ENCODE measurements around the gene TMCO6. TPM values are rescaled to one million over a fixed set of nuclear protein-coding genes. Genes with fewer than 3 reads are reported as not detected.

The TMCO6 gene
- total RNA-seq, 1 donor from 2014 or later = 20.6 TPM

DNA sequence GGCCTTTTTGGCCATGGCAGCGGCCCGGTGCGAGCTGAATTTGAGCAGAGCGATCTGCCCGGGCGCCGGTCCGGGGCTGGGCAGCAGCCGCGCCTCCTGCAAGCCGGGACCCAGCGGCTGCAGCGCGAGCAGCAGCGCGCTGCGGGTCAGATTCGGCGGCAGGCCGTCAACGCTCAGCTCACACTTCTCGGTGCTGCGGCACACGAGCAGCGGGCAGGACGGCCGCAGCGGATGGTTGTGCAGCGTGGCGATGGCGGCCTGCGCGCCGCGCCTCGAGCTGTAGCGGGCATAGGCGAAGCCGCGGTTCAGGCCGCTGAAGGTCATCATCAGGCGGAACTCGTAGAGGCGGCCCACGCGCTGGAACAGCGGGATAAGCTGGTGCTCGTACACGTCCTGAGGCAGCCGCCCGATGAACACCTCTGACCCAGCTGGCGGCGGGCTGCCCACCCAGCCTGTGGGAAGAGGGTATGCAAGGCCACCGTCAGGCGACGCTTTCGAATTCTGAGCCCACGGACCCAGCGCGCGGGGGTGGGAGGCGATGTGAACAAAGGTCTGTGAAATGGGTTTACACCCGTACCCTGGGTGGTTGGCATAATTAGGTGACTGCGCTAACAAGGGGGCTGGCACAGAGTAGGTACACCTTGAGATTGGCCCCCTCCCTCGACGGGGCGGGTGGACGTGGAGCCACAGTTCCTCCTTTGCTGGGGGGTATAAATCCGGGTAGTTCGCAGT is 33.4 kb downstream of the TMCO6 start:
- DNase-seq (ENCODE audit: low spot score) = no peak

DNA sequence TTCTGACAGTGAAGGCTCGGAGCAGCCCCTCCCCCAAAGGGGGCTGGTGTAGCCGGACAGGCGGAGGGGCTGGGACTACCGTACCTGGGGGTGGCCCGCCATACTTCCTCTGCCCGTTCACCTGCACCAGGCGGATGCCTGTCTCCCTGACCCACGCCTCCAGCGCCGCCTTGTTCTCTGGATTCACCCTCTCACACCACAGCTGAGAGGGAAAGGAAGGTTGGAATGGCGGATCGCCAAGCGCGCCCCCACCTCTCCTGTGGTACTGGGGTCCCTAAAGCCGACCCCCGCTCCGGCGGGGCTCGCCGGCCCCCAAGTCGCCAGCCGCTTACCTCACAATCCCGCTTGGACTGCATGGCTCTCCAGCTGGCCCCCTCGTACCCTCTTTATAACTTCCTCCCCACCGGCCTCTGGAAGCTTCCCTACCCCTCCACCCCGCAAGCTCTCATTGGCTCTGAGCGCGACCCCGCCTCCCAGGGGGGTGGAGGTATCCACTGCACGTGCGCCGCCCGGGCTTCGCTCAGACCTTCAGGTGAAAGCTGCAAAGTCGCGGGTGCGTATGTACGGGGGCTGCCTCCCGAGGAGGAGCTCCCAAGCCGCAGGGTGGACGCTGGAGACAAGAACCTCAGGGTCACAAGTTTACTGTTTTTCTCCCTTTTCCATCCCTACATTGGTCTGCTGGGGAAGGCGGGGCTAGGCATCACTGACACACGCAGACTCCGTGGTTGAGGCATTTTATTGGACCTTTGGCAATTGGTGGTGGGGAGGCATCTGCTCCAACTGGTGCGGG is 34.1 kb downstream of the TMCO6 start, which contains the start of gene DND1:
TSS of gene DND1 (minus strand) at position 390 of the 790 bp plus-strand sequence. CDS start at position 356, 34 bp downstream.
- no peak for DNase-seq (ENCODE audit: low spot score)

DNA sequence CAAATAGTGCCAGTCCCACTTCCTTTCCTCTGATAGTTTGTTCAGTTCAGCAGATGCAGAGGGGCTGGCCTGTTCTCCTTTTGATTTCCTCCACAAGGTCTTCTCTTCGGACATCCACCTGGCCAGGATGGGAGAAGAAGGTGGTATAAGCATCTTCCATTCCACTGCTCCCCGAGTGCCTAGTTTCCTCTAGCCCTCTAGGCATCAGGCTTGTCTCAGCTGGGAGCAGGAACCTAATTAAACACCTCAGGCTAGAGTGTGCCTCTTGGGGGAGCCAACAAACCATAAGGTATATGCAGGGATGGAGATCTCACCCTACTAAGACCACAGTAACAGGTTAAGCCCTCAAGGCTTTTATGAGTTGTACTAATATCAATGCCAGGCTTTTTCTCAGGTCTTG is 35.0 kb downstream of the TMCO6 start:
- no peak for DNase-seq (ENCODE audit: low spot score)

DNA sequence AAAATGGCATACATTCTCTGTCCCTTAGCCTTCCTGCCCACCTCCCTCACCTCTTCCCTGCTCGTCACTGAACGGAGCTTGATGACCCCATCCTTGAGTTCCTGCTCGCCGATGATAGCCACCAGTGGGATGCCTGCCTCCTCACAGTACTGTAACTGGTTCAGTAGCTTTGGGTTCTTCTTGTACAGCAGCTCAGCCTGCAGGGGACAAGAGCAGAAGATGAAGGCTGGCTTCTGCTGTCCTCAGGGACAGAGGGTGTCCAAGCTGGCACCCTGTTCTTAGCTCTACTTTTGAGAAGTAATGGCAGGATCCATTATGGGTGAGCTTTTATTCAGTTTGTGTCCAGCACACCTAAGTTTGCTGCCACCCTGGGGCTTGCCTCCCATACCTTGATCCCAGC is 35.4 kb downstream of the TMCO6 start:
- no peak for DNase-seq (ENCODE audit: low spot score)

DNA sequence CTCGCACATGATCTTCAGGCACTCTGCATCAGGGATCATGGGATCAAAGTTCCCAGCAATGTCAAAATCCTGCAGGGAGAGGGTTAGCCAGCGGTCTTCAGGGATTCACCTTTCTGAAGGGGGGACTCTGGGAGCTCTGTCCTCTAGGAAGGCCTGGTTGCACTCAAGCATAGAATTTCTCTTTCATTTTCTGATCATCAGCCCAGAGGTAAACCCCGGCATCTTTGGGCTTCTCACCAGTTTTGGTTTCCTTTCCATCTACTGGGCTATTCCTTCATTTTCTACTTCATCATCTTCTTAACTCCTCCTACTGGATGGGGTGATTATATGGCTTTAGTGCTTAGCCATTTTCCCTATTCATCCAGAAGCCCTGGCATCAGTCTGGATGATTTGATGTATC is 38.7 kb downstream of the TMCO6 start:
- no peak for DNase-seq (ENCODE audit: low spot score)

DNA sequence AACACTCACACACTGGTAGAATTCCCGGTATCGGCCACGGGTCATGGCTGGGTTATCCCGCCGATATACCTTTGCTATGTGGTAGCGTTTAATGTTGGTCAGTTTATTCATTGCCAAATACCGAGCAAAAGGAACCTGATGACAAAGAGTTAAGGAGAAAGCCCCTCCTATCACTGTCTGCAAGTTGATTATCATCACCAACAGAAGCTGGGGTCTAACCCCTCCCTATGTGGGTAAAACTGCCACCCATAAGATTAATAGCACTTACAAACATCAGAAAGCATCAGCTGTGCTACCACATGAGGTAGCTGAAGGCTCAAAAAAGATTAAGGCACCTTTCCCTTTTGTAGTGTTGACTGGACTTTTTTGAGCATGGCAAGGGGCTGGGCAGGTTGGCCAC is 39.7 kb downstream of the TMCO6 start:
- DNase-seq (ENCODE audit: low spot score) = no peak

DNA sequence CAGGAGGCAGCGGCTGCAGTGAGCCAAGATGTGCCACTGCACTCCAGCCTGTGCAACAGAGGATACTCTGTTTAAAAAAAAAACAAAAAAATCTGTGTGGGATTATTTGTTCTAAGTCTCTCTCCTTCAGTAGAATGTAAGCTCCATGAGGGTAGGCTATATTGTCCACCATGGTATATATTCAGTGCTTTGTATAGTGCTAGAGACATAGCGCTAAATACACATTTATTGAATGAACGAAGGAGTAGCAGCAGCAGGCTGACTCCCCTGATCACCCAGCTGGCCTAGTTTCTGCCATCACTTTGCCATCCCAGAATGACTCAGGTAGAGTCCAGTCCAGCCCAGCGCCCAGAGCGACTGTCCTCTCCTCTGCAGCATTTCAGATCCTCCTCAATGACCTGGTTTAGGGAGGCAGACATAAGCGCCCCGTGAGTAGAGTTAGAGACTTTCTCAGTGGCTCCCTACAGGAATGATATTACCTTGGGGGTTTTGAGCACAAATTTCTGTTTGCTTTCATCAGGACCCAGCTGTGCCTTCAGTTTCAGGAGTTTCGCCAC is 51.2 kb downstream of the TMCO6 start:
- DNase-seq (ENCODE audit: low spot score) = no peak

DNA sequence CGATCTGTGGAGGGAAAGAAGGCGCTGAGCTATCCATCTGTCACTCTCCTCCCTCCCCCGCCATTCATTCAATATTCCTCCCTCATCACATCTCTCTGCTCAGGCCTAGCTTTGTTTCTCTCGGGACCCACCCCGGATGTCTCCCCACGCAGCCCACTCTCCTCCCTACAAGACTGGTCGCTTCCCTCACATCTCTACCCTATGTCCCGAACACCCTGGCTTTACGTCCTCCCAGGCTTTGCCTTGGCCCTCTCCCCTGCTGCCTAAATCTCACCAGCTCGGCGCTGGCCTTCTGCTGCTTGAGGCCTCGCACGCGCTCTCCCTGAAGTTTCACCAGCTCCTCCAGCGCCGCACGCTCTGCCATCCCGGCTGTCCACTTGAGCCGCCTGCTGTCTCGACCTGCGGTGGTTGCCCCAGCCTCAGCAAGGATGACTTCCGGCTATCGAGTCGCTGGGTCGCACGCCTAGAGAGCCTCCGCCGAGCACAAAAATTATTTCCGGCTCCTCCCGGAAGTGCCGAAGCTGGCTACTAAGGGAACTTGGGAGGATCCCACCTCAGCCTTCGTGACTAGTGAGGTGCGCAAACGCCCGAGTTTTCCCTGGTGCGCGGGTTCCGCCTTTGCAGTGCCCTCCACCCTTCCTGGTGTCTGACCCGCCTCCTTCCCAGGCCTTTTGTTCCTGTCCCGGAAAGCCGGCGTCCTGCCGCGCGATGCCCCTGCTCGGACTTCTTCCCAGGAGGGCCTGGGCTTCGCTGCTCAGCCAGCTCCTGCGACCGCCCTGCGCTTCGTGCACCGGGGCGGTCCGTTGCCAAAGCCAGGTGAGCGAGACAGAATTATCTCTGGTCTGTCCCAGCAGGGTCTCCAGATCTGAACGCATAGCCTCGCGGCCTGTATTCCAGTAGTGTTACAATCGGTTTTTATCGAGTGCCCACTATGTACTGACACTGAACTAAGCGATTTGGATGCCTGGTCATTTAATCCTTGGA is 52.0 kb downstream of the TMCO6 start, which contains the start of the genes HARS1 and HARS2:
TSS of gene HARS1 (minus strand) at position 430 of the 984 bp plus-strand sequence. CDS start at position 364, 66 bp downstream.
TSS of gene HARS2 (plus strand) at position 515 of the 984 bp plus-strand sequence. CDS start at position 709, 194 bp downstream.
- peak; percentile 91 for DNase-seq (ENCODE audit: low spot score)

DNA sequence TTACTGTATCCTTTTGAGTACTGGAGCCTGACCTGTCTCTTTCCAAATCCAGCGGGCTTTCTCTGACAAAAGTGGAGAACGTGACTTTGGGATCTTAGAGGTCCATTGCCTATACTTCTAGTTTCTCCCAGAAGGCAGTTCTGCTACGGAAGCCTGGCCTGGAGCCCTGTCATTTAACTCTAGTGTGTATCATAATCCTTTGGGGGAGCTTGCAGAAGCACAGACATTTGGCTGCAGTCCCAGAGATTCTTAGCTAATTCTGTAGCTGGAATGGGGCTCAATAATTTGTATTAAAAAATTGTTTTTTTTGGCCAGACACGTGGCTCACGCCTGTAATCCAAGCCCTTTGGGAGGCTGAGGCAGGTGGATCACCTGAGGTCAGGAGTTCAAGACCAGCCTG is 55.0 kb downstream of the TMCO6 start:
- DNase-seq (ENCODE audit: low spot score) = no peak

Other genes starting within 250 kb of the TMCO6 start
- gene ANKHD1, start 237.6 kb upstream of the TMCO6 start, total RNA-seq = 116 TPM
- gene EIF4EBP3, start 91.8 kb upstream of the TMCO6 start, total RNA-seq = 14.4 TPM
- gene SRA1, start 82.0 kb upstream of the TMCO6 start, total RNA-seq = 27.2 TPM
- gene APBB3, start 74.9 kb upstream of the TMCO6 start, total RNA-seq = 46.4 TPM
- gene SLC35A4, start 74.6 kb upstream of the TMCO6 start, total RNA-seq = 73.8 TPM
- gene CD14, start 6.3 kb upstream of the TMCO6 start, total RNA-seq = 104 TPM
- gene NDUFA2, start 8.2 kb downstream of the TMCO6 start, total RNA-seq = 73.0 TPM
- gene IK, start 8.4 kb downstream of the TMCO6 start, total RNA-seq = 72.1 TPM
- gene WDR55, start 25.5 kb downstream of the TMCO6 start, total RNA-seq = 22.1 TPM
- gene DND1, start 34.1 kb downstream of the TMCO6 start, total RNA-seq = 2.5 TPM
- 45.5 TPM for gene HARS1, start 51.9 kb downstream of the TMCO6 start, total RNA-seq
- gene HARS2, start 52.0 kb downstream of the TMCO6 start, total RNA-seq = 30.5 TPM
- gene ZMAT2, start 61.0 kb downstream of the TMCO6 start, total RNA-seq = 50.9 TPM
- 0.06 TPM for gene PCDHA1, start 146.7 kb downstream of the TMCO6 start, total RNA-seq
- gene PCDHA2, start 155.4 kb downstream of the TMCO6 start, total RNA-seq = 0.20 TPM
- gene PCDHA3, start 161.6 kb downstream of the TMCO6 start, total RNA-seq = 1.9 TPM
- 8.0 TPM for gene PCDHA4, start 167.6 kb downstream of the TMCO6 start, total RNA-seq
- gene PCDHA5, start 182.2 kb downstream of the TMCO6 start, total RNA-seq = 1.2 TPM
- 2.0 TPM for gene PCDHA6, start 188.5 kb downstream of the TMCO6 start, total RNA-seq
- gene PCDHA7, start 194.8 kb downstream of the TMCO6 start, total RNA-seq = 0.89 TPM
- 0.49 TPM for gene PCDHA8, start 201.7 kb downstream of the TMCO6 start, total RNA-seq
- gene PCDHA9, start 208.9 kb downstream of the TMCO6 start, total RNA-seq = 0.29 TPM
- 2.9 TPM for gene PCDHA10, start 216.4 kb downstream of the TMCO6 start, total RNA-seq
- 2.9 TPM for gene PCDHA11, start 229.5 kb downstream of the TMCO6 start, total RNA-seq
- gene PCDHA12, start 235.9 kb downstream of the TMCO6 start, total RNA-seq = 10.0 TPM
- 6.7 TPM for gene PCDHA13, start 242.7 kb downstream of the TMCO6 start, total RNA-seq

All from mucosa of gallbladder (tissue), 1 donor.